GM21367 (cell line): ENCODE results near the gene FAM83E.
"Not testable (repeated sequence)": the region's sequence is repeated elsewhere in the genome, so short reads cannot be mapped to it uniquely, and the experiment has no call there.

Source experiments
- ATAC-seq: cut with Tn5 transposase; IDR thresholded peaks from one replicate; pipeline ENCODE4 v1.9.1; 2021; ENCODE audit not compliant: unreplicated experiment

Gene FAM83E

GRCh38 chr19:48578891-48579290 lies 36.0 kb downstream of the FAM83E start:
- no peak for ATAC-seq

GRCh38 chr19:48577908-48578307 lies 37.0 kb downstream of the FAM83E start:
- ATAC-seq, result not testable (repeated sequence)

GRCh38 chr19:48575931-48576622 lies 38.8 kb downstream of the FAM83E start:
- no peak for ATAC-seq

GRCh38 chr19:48573163-48573505 lies 41.7 kb downstream of the FAM83E start:
- no peak for ATAC-seq

GRCh38 chr19:48571378-48572162 lies 43.3 kb downstream of the FAM83E start:
- no peak for ATAC-seq

GRCh38 chr19:48569814-48570213 lies 45.1 kb downstream of the FAM83E start:
- no peak for ATAC-seq

GRCh38 chr19:48568345-48568886 lies 46.5 kb downstream of the FAM83E start:
- no peak for ATAC-seq

- ATAC-seq, result no peak
Measured at GRCh38 chr19:48565090-48565489, 49.8 kb downstream of the FAM83E start.
